Osteoblast (primary cell): ENCODE measurements around the gene DNAJC6. TPM values are rescaled to one million over a fixed set of nuclear protein-coding genes. Genes with fewer than 3 reads are reported as not detected.

ENCODE experiments used
- DNase-seq: peaks from one replicate; pipeline ENCODE4 v3.0.0; 2011; ENCODE audit warnings: low spot score, mixed read lengths; ENCODE audit not compliant: insufficient read length; ENCODE audit errors: missing footprints
- H2AFZ ChIP-seq: 2 replicates; pipeline ENCODE4 v1.6.0; 2011; ENCODE audit warnings: mild to moderate bottlenecking, low read length
- H3K27ac ChIP-seq: 2 replicates; pipeline ENCODE4 v1.5.1; 2011; ENCODE audit warnings: mild to moderate bottlenecking, low read depth, low read length, moderate library complexity
- H3K27me3 ChIP-seq: 2 replicates; pipeline ENCODE4 v1.6.0; 2012; ENCODE audit warnings: mild to moderate bottlenecking, control low read depth, inconsistent platforms, low read length, moderate library complexity; ENCODE audit not compliant: insufficient read depth
- H3K36me3 ChIP-seq: 2 replicates; pipeline ENCODE4 v1.5.1; 2011; ENCODE audit warnings: mild to moderate bottlenecking, low read length, control low read depth, moderate library complexity; ENCODE audit not compliant: insufficient read depth
- H3K4me1 ChIP-seq: 2 replicates; pipeline ENCODE4 v1.5.1; 2011; ENCODE audit warnings: mild to moderate bottlenecking, low read length, control low read depth, moderate library complexity; ENCODE audit not compliant: insufficient read depth
- H3K4me2 ChIP-seq: 2 replicates; pipeline ENCODE4 v1.6.0; 2011; ENCODE audit warnings: mild to moderate bottlenecking, low read length; ENCODE audit not compliant: insufficient read depth
- H3K4me3 ChIP-seq: fragments of 200-600 bp; sonication (generic); 3 replicates; pipeline ENCODE4 v1.5.1; 2012; ENCODE audit warnings: mild to moderate bottlenecking, low read length, inconsistent platforms; ENCODE audit not compliant: insufficient read depth
- H3K79me2 ChIP-seq: 2 replicates; pipeline ENCODE4 v1.6.0; 2012; ENCODE audit warnings: mild to moderate bottlenecking, low read length, control low read depth, inconsistent platforms; ENCODE audit not compliant: insufficient read depth
- H3K9me3 ChIP-seq: 2 replicates; pipeline ENCODE4 v1.5.1; 2011; ENCODE audit warnings: low read depth, low read length, control low read depth
- H4K20me1 ChIP-seq: 2 replicates; pipeline ENCODE4 v1.6.0; 2012; ENCODE audit warnings: mild to moderate bottlenecking, low read length, control low read depth; ENCODE audit not compliant: insufficient read depth
- total RNA-seq: library from RNA; depleted of rRNA; stranded (reverse); fragments of >200 nt; gene quantifications from 2 replicates; pipeline ENCODE4 v1.2.3, GENCODE V29; 2012
- TF ChIP-seq, protein P1 (sequence below): IDR thresholded peaks from 2 replicates; pipeline ENCODE4 v1.5.1; 2011; ENCODE audit warnings: mild to moderate bottlenecking, low read depth, low read length, moderate library complexity; ENCODE audit errors: extremely low read depth

Gene DNAJC6
- total RNA-seq, 1 donor = 10.5 TPM

DNA sequence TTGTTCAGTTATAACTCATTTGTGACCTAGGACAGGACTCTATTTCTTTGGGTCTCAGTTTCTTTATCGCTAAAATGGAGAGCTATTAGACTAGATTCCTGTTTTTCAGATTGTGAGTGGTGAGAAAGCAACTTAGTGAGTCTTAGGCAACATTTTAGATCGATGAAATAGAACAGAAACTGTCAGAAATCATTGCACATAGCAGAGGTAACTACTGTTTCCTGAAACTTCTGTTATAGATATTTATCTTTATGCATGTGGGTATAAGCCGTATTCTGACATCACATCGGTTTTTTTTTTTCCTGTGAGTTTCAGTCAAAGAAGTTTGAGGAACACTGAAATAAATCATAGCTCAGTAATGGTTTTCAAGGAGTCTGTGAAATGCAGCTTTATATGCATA is 42.1 kb upstream of the DNAJC6 start:
- H3K36me3 ChIP-seq = no peaks in the 10 kb centered on the region
- H3K79me2 ChIP-seq = peaks cover 3% of the 10 kb centered on the region
- no peak overlapping the region for H3K4me3 ChIP-seq
- no peak overlapping the region for H3K4me2 ChIP-seq
- peaks cover 13% of the 10 kb centered on the region for H3K4me1 ChIP-seq
- no peaks in the 10 kb centered on the region for H3K9me3 ChIP-seq
- no peak for DNase-seq
- TF ChIP-seq, protein P1, sequence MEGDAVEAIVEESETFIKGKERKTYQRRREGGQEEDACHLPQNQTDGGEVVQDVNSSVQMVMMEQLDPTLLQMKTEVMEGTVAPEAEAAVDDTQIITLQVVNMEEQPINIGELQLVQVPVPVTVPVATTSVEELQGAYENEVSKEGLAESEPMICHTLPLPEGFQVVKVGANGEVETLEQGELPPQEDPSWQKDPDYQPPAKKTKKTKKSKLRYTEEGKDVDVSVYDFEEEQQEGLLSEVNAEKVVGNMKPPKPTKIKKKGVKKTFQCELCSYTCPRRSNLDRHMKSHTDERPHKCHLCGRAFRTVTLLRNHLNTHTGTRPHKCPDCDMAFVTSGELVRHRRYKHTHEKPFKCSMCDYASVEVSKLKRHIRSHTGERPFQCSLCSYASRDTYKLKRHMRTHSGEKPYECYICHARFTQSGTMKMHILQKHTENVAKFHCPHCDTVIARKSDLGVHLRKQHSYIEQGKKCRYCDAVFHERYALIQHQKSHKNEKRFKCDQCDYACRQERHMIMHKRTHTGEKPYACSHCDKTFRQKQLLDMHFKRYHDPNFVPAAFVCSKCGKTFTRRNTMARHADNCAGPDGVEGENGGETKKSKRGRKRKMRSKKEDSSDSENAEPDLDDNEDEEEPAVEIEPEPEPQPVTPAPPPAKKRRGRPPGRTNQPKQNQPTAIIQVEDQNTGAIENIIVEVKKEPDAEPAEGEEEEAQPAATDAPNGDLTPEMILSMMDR = no peak
- no peak overlapping the region for H2AFZ ChIP-seq
- H4K20me1 ChIP-seq = no peaks in the 10 kb centered on the region
- H3K27me3 ChIP-seq = no peaks in the 10 kb centered on the region
- H3K27ac ChIP-seq = no peak overlapping the region

DNA sequence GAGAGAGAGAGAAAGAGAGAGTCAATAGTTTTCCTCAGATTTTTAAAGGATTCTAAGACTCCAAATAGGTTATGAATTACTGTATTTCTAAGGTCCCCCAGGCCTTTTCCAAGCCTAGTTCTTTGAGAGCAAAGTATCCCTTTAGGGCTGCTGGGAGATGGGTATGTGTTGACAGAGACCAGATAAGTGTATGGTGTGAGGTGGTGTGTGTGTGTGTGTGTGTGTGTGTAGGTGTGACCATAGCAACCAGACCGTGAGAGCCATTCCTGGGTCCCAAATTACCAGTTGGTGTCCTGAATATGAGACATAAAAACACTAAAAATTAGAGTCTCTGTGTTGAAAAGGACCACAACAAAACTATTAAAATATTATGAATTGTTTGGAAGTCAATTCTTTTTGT is 41.7 kb upstream of the DNAJC6 start:
- H3K27me3 ChIP-seq = no peaks in the 10 kb centered on the region
- no peaks in the 10 kb centered on the region for H4K20me1 ChIP-seq
- peaks cover 3% of the 10 kb centered on the region for H3K79me2 ChIP-seq
- H3K4me1 ChIP-seq = peaks cover 13% of the 10 kb centered on the region
- DNase-seq = no peak
- H3K9me3 ChIP-seq = no peaks in the 10 kb centered on the region
- TF ChIP-seq, protein P1 = no peak
- H3K27ac ChIP-seq = no peak overlapping the region
- H3K36me3 ChIP-seq = no peaks in the 10 kb centered on the region
- no peak overlapping the region for H2AFZ ChIP-seq
- no peak overlapping the region for H3K4me2 ChIP-seq
- no peak overlapping the region for H3K4me3 ChIP-seq

DNA sequence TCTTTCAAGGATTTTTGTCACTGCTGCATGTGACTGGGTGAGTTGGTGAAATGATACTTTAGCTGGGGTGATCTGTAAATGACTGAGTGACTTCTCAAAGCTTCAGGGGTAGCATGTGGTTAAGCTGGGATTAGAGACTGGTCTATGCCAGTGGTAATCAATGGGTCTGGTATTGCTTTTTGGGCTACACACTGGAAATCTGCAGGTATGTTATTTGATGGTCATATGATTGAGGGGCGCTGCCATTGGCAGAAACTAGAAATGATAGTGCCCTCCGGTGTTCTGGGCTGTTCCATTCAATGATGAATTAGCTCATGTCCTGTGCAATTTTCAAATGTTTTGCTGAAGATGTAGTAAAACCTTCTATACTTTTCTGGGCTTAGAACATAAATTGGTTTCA is 39.7 kb upstream of the DNAJC6 start:
- Histone ChIP-seq H3K4me1 (peaks cover 13% of the 10 kb centered on the region), H3K27ac (no peak overlapping the region), H4K20me1 (no peaks in the 10 kb centered on the region), H2AFZ (no peak overlapping the region), H3K9me3 (no peaks in the 10 kb centered on the region), H3K36me3 (no peaks in the 10 kb centered on the region), H3K4me2 (no peak overlapping the region), H3K4me3 (no peak overlapping the region), H3K79me2 (peaks cover 3% of the 10 kb centered on the region), H3K27me3 (no peaks in the 10 kb centered on the region)
- TF ChIP-seq, protein P1 = no peak
- DNase-seq = no peak

DNA sequence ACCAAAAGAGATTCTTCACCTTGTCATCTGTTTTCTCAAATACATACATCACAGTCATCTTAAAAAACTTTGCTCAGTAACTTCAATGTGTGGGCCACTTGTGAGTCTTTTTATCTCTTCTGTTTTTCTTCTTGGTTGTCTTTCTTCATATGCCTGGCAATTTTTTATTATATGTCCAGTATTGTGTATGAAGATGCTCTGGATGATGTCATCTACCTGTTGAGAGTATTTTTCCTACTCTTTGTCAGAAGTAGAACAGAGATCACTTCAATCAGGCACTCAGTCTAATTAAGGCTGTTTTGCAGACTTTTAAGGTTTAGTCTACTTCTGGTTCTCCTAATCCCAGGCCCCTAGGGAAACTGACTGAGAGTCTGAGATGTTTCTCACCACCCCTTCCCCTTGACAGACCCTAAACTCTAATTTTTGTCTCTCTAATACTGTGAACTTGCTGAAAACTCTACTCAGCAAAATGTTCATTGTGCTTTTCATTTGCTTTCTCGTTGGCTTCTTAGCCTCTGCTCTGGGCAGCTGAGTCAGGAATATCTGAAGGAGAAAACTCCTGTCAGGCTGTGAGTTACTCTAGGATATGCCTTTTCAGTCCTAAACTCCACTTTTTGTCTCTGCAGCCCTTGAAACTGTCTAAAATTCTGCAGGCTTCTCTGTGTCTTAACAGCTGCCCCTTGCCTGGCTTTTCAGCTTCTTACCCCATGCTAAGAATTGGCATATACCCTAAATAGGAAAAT is 33.0 kb upstream of the DNAJC6 start:
- H3K4me3 ChIP-seq = no peak overlapping the region
- no peak for DNase-seq
- H3K27ac ChIP-seq = no peak overlapping the region
- no peaks in the 10 kb centered on the region for H3K4me1 ChIP-seq
- H3K79me2 ChIP-seq = peaks cover 3% of the 10 kb centered on the region
- no peaks in the 10 kb centered on the region for H3K27me3 ChIP-seq
- no peaks in the 10 kb centered on the region for H4K20me1 ChIP-seq
- H3K9me3 ChIP-seq = no peaks in the 10 kb centered on the region
- H3K36me3 ChIP-seq = no peaks in the 10 kb centered on the region
- H3K4me2 ChIP-seq = no peak overlapping the region
- TF ChIP-seq, protein P1 = no peak
- H2AFZ ChIP-seq = no peak overlapping the region
